Skin of body (tissue), 2 donors: ENCODE data around the gene MLH1. TPM values are rescaled to one million over a fixed set of nuclear protein-coding genes. Genes with fewer than 3 reads are reported as not detected.
"Not testable (repeated sequence)": the region's sequence is repeated elsewhere in the genome, so short reads cannot be mapped to it uniquely, and the experiment has no call there.

Source experiments
- DNase-seq: peaks from one replicate; lab custom pipeline; 2025; lab: John Stamatoyannopoulos, UW
- total RNA-seq: library from RNA; depleted of rRNA; stranded (reverse); fragments of >200 nt; gene quantifications from one replicate; pipeline ENCODE4 v1.2.3, GENCODE V29; 2014

MLH1 gene
- total RNA-seq, 1 donor from 2014 or later = 50.9 TPM

DNA sequence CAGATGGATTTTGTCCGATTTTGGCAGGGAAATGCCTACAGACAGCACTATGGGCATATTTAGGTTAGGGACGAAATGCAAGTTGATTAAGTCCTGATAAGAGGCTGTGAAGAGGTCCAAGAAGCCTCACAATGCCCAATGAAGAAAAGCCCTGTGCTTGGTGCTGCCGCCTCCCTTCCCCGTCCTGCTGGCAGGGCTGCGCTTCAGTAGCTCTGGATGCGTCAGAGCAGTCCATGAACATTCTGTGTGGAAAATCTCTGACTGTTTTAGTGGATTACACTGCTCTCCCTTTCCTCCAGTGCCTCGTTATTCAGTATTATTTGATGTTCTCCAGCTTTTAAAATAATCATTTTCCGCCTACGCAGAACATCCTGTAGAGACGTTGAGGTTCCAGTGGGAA is 39.6 kb downstream of the MLH1 start:
- no peak for DNase-seq

DNA sequence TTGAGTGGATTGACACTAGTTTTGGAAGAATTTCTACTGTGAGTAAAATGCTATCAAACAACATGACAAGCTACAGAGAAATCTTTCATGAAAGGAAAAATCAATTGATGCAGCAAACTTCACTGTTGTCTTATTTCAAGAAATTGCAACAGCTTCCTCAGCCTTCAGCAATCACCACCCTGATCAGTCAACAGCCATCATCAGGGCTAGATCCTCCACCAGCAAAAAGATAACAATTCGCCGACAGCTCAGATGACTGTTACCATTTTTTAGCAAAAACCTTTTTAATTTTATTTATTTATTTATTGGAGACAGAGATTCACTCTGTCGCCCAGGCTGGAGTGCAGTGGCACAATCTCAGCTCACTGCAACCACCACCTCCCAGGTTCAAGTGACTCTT is 44.0 kb downstream of the MLH1 start:
- no peak for DNase-seq

DNA sequence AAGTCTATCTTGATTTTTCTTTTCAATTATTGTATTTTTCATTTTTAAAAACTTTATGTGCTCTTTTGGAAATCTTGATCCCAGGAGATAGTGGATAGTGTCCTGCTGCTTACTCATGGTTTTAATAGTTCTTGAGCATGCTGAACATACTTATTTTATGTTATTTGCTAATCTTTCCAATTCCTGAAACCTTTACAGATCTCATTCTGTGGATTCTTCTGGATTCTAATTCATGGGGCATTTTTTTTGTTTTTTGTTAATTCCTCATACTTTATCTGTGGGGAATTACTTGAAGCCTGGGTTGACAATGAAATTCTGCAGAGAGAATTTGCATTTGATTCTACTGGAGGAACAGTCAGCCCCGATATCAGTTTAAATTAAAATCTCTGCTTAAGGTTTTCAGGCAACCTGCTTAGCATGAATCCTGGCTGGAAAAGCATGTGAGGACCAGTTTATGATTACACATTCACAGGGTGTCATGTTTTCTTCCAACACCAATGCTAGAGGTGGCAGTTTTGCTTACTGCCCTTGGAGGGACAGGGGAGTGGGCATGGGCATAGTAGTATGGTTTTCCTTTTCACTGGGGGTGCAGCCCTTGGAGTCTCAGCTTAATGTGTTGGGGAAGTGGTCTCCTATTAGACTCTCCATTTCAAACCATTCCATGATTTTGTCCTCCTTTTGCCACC is 46.0 kb downstream of the MLH1 start:
- DNase-seq = no peak

DNA sequence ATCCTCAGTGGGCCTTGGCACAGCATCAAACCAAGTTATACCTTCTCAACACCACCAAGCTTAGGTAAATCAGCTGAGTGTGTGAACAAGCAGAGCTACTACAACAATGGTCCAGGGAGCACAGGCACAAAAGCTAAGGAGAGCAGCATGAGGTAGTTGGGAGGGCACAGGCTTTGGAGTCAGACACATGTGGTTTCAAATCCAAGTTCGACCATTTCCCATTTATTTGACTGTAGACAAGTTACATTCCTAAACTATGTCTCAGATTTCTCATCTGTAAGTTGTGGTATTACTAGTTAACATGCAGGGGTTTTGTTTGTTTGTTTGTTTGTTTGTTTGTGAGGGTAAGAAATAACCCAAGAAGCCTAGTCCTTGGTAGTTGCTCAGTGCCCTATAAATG is 46.9 kb downstream of the MLH1 start:
- no peak for DNase-seq

DNA sequence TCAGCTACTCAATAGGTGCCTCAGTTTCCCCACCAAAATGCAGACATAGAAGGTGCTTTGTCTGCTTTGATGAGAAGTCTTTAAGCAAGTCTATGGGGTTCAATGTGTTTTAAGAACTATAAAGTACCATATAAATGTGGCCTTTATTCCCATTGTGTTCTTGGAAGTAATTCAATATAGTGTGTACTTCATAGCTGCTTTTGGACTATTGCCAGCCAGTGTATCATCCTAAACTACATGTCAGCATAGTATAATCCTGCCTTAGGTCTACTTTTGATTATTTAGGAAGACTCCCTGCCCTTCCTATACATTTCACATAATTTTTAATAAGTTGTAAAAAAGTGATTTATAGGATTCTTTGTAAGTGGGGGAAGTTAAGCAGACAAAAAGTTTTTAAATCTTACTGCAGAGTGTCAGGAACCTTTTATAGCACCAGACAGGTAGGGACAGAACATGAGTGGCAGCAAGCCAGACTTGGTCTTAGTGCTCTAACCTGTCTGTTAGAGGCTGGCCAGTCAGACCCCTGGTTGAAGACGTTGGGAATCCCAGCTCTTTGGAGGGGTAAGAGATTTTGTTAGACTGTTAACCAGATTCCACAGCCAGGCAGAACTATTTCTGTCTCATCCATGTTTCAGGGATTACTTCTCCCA is 48.4 kb downstream of the MLH1 start:
- DNase-seq = no peak

DNA sequence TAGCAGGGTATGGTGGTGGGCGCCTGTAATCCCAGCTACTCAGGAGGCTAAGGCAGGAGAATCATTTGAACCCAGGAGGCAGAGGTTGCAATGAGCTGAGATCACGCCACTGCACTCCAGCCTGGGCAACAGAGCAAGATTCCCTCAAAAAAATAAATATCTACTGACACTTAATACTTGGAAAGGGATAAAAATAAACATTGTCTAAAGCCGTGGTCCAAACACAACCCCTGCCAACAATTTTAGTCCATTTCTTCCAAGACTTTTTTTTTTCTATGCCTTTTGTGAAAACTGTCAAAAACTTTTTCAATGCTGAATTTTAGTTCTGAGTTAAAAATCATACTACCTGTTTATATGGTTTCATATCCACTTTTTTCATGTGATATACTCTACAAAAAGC is 49.4 kb downstream of the MLH1 start:
- not testable (repeated sequence) for DNase-seq

DNA sequence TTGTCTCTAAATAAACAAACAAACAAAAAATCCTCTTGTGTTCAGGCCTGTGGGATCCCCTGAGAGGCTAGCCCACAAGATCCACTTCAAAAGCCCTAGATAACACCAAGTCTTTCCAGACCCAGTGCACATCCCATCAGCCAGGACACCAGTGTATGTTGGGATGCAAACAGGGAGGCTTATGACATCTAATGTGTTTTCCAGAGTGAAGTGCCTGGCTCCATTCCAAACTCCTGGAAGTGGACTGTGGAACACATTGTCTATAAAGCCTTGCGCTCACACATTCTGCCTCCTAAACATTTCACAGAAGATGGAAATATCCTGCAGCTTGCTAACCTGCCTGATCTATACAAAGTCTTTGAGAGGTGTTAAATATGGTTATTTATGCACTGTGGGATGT is 57.0 kb downstream of the MLH1 start:
- no peak for DNase-seq

DNA sequence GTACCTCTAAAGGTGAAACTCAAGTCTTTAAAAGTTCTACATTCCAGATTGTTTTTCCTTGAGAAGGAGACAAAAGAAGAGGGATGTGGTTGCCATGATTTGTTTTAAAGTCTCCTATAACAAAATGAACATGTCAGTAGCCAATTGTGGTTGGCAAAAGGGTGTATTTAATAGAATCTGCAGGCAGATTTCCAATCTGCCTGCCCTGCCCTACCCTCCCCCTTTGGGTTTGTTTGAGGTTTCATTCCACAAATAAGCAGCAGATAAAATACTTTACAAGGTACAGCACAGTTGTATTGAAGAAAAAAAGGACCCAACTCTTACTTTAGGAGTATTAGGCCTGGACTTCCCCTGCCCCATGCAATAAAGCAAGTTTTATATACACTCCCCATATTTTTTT is 59.5 kb downstream of the MLH1 start:
- DNase-seq = no peak

DNA sequence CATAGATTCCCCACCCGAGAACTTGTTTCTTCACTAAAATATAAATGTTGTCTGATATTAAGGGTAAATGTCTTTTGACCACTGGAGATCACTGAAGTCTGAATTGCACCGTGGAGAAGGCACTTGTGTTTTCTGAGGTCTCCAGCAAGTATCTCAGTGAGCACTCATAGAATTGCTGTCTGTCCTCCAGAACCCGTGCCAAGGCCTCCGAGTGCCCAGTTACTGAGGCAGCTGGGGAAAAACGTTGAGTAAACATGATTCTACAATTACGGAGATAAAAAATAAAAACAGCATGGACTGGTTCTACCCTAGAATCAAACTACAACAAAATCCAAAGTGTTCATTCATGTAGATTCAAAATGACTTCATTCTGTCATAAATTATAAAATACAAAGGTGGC is 60.0 kb downstream of the MLH1 start:
- no peak for DNase-seq

DNA sequence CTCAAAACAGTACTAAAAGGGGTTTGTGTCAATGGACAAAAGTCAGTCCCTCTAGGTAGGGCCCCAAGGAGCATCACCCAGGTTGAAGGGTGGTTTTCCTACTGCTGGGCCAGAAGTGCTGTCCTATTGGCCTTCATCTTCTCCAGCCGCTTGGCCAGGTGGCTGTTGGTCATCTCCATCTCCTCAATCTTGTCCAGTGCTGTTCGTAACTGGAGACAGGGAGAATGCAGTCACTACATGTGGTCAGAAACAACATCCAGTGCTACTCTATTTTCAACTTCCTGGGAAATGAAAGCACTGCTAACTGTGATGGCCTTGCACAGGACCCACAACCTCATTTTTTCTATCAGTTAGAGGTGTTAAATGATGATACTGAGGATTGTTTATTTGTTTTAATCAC is 60.4 kb downstream of the MLH1 start:
- DNase-seq = no peak

DNA sequence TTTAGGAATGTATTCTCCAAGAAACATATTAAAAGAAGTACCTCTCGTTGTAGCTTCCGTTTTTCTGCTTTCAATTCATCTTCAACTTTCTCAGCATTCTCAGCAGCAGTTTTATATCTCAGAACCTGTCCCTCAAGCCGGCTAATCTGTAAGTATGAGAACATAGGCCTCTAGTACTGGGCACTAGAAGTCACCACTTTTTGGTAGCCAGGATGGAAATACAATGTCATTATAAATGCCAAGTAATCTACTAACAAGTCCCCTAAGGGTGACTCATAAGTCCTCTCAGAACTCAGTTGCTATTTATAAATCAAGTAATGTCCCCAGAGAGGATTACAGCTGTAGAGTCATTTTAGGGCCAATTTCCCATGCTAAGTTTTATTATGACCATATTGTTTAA is 61.1 kb downstream of the MLH1 start:
- peak; percentile 86 for DNase-seq

DNA sequence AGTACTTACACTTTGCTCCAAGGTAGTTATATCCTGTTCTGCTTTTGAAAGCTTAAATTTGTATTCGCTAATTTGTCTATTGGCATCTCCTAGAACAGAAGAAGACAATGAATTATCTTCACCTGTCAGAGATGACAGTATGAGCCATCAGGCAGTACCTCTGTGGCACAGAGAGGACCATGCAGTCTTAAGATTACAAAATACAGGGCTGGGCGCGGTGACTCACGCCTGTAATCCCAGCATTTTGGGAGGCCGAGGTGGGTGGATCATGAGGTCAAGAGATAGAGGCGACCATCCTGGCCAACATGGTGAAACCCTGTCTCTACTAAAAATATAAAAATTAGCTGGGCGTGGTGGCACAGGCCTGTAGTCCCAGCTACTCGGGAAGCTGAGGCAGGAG is 61.8 kb downstream of the MLH1 start:
- not testable (repeated sequence) for DNase-seq

DNA sequence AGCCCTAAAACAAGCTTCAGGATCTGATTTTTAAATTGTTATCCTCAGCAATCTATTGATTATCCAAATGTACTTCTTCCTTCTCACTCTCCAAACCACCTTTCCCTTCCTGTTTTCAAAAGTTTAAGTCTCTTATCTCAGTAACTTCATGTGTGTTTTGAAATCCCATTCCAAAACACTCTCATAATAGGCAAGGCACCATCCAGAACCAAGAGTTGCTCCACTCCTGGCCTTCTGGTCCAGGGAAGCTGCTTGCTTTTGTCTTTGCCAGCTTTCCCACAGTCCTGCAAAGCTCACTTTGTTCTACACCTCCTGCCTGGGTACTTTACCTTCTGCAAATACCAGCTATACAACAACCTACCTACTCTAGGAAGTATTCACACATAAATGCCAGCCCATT is 63.5 kb downstream of the MLH1 start:
- DNase-seq = no peak

DNA sequence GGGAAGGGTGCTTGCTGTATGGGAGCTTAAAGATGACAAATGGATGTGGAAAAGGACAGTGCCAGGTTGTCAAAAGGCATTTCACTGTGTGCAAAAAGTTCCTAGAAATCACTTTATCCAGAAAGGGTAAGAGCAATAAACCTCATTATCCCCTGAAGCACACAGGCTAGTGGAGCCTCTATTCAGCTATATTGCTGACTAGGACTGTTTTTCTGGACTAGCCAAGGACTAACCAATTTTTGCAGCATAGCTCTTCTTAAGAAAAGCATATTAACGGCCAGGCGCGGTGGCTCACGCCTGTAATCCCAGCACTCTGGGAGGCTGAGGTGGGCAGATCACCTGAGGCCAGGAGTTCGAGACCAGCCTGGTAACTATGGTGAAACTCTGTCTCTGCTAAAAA is 64.8 kb downstream of the MLH1 start:
- no peak for DNase-seq

DNA sequence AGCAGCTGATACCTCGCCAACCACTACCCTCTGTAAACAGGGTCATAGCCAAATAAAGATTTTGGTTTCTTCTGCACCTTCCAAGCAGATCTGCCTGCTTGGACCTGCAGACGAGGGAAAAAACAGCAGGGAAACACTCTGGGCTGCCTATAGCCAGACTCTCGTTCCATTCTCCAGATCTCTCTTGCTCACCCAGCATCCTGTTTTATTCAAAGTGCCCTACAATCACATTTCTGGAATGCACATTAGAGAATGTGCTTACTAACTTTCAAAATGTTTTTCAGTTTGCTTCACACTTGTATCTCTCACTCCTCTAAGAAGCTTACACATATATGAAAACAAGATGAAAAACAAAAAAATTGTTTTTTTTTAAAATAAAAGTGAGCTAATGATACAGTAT is 71.4 kb downstream of the MLH1 start:
- no peak for DNase-seq

DNA sequence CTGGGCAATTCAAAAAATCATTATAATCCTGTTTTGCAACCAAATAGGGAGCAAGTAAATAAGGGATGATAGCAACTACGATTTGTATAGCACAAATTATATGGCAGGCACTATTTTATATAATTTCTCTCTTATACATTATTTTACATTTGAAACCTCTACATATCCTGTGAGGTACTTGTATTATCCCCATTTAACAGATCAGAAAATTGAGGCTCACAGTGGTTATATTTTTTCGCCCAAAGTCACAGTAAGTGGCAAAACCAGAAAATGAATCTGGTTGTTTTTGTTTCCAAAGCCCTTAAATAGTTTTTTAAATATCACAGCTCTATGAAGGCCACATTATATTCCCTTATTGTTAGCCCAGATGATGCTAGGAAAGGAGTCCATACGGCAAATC is 74.3 kb downstream of the MLH1 start:
- no peak for DNase-seq

DNA sequence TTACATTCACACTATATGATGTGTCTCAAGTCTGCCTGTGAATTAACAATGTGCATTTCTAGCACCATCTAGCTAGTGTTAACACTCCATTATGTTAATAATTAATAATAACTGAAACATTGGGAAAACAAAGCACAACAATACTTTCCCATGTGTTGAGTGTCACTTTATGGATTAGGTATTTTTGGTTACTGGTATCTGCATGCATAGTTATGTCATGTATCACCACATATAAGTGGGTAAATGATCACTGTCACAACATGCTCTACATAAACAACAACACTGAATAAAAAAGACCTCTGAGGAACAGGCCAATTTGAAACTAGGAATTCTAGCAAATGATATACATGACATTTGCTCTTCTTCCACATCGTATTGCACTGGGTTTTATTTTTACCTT is 74.7 kb downstream of the MLH1 start:
- no peak for DNase-seq

DNA sequence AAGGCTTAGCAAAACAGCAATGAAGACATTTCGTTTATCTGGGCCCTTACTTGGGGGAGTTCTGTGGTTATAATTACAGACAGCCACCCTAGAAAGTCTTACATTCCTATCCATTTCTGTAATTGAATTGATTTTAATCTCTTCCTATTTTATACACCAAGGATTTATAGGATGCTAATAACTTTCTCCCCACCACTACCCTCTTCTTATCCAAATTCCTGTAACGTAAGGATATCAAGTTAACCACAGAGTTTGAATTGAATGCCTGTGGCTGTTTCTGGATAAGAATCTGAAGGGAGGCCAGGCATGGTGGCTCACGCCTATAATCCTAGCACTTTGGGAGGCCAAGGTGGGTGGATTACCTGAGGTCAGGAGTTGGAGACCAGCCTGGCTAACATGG is 78.6 kb downstream of the MLH1 start:
- no peak for DNase-seq

DNA sequence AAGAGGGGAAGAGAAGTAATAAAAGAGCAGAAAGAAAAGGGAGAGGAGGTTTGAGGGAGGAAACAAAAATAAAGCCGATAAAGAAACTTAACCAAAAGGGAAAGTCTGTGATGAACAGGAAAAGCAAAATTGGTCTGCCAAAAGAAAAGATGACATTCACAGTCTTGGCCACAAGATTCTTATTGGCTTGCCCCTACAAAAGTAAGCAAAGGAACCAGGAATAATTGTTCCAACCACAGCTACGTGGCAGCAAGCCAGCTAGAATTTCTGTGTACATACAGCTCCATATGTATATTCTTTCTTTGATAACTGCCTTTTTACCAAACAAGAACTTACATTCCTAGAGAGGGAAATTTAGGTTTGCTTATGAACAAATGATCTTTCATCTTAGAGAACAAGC is 79.6 kb downstream of the MLH1 start:
- peak; percentile 71 for DNase-seq

DNA sequence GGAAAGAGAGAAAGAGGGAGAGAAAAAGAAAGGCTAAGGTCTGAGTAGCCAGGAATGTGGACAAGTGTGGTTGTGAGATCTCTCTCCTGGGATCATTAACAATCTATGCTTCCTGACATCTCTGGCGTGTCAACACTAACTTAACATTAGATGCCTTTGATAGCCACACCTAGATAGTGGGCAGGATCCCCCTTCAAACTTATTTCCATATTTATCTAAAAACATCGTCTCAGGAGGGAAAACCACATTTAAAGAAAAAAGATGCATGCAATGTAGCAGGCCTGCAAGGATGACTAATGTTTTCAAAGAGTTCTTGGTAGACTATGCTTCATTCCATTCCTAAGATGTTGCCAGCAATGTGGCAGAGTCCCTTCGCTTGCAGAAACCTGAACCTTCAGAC is 80.9 kb downstream of the MLH1 start:
- DNase-seq = no peak

DNA sequence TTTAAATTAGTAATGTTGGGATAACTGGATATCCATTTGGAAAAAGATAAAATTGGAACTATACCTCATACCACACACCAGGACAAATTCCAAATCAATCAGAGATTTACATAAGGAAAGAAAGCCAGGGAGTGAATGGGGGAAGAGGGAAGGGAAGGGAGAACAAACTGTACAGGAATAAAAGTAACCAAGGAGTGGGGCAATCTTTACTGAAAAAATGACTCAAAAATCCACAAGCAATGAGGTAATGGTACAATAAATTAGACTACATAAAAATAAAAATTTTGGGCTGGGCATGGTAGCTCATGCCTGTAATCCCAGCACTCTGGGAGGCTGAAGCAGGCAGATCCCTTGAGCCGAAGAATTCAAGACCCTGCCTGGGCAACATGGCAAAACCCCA is 82.6 kb downstream of the MLH1 start:
- no peak for DNase-seq

DNA sequence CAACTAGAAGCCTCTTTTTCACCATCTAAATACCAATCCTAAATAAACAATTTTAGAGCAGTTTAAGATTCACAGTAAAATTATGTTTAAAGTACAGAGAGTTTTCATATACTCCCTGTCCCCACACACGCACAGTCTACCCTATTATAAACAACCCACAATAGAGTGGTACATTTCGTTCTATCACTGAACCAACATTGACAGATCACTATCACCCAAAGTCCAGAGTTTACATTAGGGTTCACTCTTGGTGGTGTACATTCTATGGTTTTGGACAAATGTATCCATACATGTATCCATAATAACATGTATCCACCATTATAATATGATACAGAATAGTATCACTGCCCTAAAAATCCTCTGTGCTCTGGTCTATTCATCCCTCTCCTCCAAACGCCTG is 89.0 kb downstream of the MLH1 start:
- DNase-seq = no peak

DNA sequence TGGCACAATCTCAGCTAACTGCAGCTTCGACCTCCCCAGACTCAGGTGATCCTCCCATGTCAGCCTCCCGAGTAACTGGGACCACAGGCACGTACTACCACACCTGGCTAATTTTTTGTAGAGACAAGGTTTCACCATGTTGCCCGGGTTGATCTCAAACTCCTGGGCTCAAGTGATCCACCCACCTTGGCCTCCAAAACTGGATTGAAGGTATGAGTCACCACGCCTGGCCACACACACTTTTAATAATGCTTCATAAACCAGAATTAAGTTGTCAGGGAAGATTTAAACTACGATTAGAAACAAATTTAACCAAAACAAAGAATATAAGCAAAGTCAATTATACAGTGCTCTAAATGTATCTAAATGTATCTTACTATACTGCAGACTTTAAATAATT is 93.6 kb downstream of the MLH1 start:
- DNase-seq = no peak

DNA sequence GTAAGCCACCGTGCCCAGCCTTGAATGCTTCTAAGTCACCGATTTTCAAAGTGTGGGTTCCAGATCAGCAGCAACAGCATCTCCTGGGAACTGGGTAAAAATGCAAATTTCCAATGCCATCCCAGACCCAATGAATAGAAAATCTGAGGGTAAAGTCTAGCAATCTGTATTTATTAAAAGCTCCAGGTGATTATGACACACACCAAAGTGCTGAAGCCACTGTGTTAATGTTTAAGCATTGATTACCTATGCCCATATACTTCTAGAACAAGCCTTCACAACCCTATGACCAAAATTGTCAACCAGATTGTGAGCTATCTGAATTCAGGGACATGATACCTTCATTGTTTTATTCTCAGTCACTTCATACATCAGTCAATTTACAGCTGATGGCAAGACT is 94.6 kb downstream of the MLH1 start:
- no peak for DNase-seq
